ENCODE measurements around the gene FHL1.
"Not testable (repeated sequence)": the region's sequence is repeated elsewhere in the genome, so short reads cannot be mapped to it uniquely, and the experiment has no call there.

The FHL1 gene

GRCh38 chrX:136209016-136209738, 61.8 kb downstream of the FHL1 start:
- DNase-seq (ENCODE audit: low read depth, low spot score) = no peak

GRCh38 chrX:136209751-136210150, 62.4 kb downstream of the FHL1 start:
- DNase-seq (ENCODE audit: low read depth, low spot score) = no peak

- no peak for DNase-seq (ENCODE audit: low read depth, low spot score)
Measured at GRCh38 chrX:136210243-136210642, 62.9 kb downstream of the FHL1 start.

- DNase-seq (ENCODE audit: low read depth, low spot score) = no peak
Measured at GRCh38 chrX:136210806-136211205, 63.5 kb downstream of the FHL1 start.

GRCh38 chrX:136211766-136212556, 64.6 kb downstream of the FHL1 start:
- no peak for DNase-seq (ENCODE audit: low read depth, low spot score)

GRCh38 chrX:136212557-136213111, 65.3 kb downstream of the FHL1 start:
- no peak for DNase-seq (ENCODE audit: low read depth, low spot score)

GRCh38 chrX:136214551-136214950, 67.2 kb downstream of the FHL1 start:
- no peak for DNase-seq (ENCODE audit: low read depth, low spot score)

- DNase-seq (ENCODE audit: low read depth, low spot score) = no peak
Measured at GRCh38 chrX:136215559-136215958, 68.2 kb downstream of the FHL1 start.

- DNase-seq (ENCODE audit: low read depth, low spot score) = no peak
Measured at GRCh38 chrX:136219893-136220292, 72.6 kb downstream of the FHL1 start.

- DNase-seq (ENCODE audit: low read depth, low spot score) = no peak
Measured at GRCh38 chrX:136220540-136220939, 73.2 kb downstream of the FHL1 start.

GRCh38 chrX:136220951-136221350, 73.6 kb downstream of the FHL1 start:
- no peak for DNase-seq (ENCODE audit: low read depth, low spot score)

- DNase-seq (ENCODE audit: low read depth, low spot score) = no peak
Measured at GRCh38 chrX:136221851-136222513, 74.6 kb downstream of the FHL1 start.

GRCh38 chrX:136227074-136227473, 79.7 kb downstream of the FHL1 start:
- DNase-seq (ENCODE audit: low read depth, low spot score) = no peak

GRCh38 chrX:136227948-136228838, 80.9 kb downstream of the FHL1 start:
- no peak for DNase-seq (ENCODE audit: low read depth, low spot score)

- no peak for DNase-seq (ENCODE audit: low read depth, low spot score)
Measured at GRCh38 chrX:136228839-136229207, 81.5 kb downstream of the FHL1 start.

- DNase-seq (ENCODE audit: low read depth, low spot score) = no peak
Measured at GRCh38 chrX:136237074-136237473, 89.7 kb downstream of the FHL1 start.

GRCh38 chrX:136237849-136238248, 90.5 kb downstream of the FHL1 start:
- DNase-seq (ENCODE audit: low read depth, low spot score) = not testable (repeated sequence)

GRCh38 chrX:136246201-136246600, 98.9 kb downstream of the FHL1 start:
- DNase-seq (ENCODE audit: low read depth, low spot score) = no peak

GRCh38 chrX:136250191-136251040, 103.1 kb downstream of the FHL1 start:
- no peak for DNase-seq (ENCODE audit: low read depth, low spot score)

All from activated naive CD8-positive, alpha-beta T cell treated with anti-CD3 and anti-CD28 coated beads, Interleukin-2, amount 50 U/mL, for 16 hours (primary cell).